HepG2 (cell line): ENCODE data around the gene SHANK2. TPM values are rescaled to one million over a fixed set of nuclear protein-coding genes. Genes with fewer than 3 reads are reported as not detected.

ENCODE experiments used
- ARNT ChIP-seq: fragments of 450-650 bp; IDR thresholded peaks from 2 replicates; pipeline ENCODE4 v1.6.1; 2017
- CREBL2 ChIP-seq: sonication (generic); formaldehyde crosslinking; IDR thresholded peaks from 2 replicates; pipeline ENCODE4 v1.8.1; 2023; ENCODE audit warnings: missing genetic modification reagents, mild to moderate bottlenecking, borderline replicate concordance
- GATA4 ChIP-seq: sonication (generic); IDR thresholded peaks from 2 replicates; pipeline ENCODE4 v1.6.1; 2016; ENCODE audit warnings: antibody characterized with exemption, low read depth, borderline replicate concordance
- HOXD1 ChIP-seq: sonication (generic); formaldehyde crosslinking; IDR thresholded peaks from 2 replicates; pipeline ENCODE4 v1.5.0; 2020; ENCODE audit warnings: missing genetic modification reagents
- ISL2 ChIP-seq: sonication (generic); formaldehyde crosslinking; IDR thresholded peaks from 2 replicates; pipeline ENCODE4 v1.5.0; 2020; ENCODE audit warnings: missing genetic modification reagents
- KAT7 ChIP-seq: IDR thresholded peaks from 2 replicates; pipeline ENCODE4 v1.6.1; 2018; ENCODE audit warnings: borderline replicate concordance, missing compliant biosample characterization
- MAFG ChIP-seq: sonication (generic); formaldehyde crosslinking; IDR thresholded peaks from 2 replicates; pipeline ENCODE4 v1.5.1; 2020; ENCODE audit warnings: mild to moderate bottlenecking, missing genetic modification reagents
- NFIC ChIP-seq: IDR thresholded peaks from 2 replicates; pipeline ENCODE4 v1.6.1; 2012; ENCODE audit warnings: mild to moderate bottlenecking, low read length, inconsistent platforms
- SIN3A ChIP-seq: IDR thresholded peaks from 2 replicates; pipeline ENCODE4 v1.6.1; 2011; ENCODE audit warnings: low read depth, mild to moderate bottlenecking, control low read depth, low read length, borderline replicate concordance
- SRSF1 ChIP-seq: fragments of 200-400 bp; formaldehyde crosslinking; optimal IDR thresholded peaks from 2 replicates; pipeline ENCODE3; 2017; ENCODE audit warnings: mild to moderate bottlenecking, low read depth, low read length, moderate library complexity
- SRY ChIP-seq: sonication (generic); formaldehyde crosslinking; IDR thresholded peaks from 2 replicates; pipeline ENCODE4 v1.8.0; 2022; ENCODE audit warnings: mild to moderate bottlenecking, missing genetic modification reagents
- SUZ12 ChIP-seq: fragments of 150-350 bp; IDR thresholded peaks from 2 replicates; pipeline ENCODE4 v1.6.1; 2014; ENCODE audit warnings: low read depth, low read length
- TEAD2 ChIP-seq: sonication (generic); formaldehyde crosslinking; IDR thresholded peaks from 2 replicates; pipeline ENCODE4 v1.9.0; 2021; ENCODE audit warnings: missing genetic modification reagents
- TMF1 ChIP-seq: sonication (generic); formaldehyde crosslinking; IDR thresholded peaks from 2 replicates; pipeline ENCODE4 v1.8.1; 2022; ENCODE audit warnings: low read depth, missing genetic modification reagents
- ZFP36L2 ChIP-seq: sonication (generic); formaldehyde crosslinking; IDR thresholded peaks from 2 replicates; pipeline ENCODE4 v1.4.0; 2020; ENCODE audit warnings: missing genetic modification reagents
- ZNF24 ChIP-seq: fragments of 450-650 bp; IDR thresholded peaks from 2 replicates; pipeline ENCODE4 v1.6.1; 2017; ENCODE audit warnings: antibody characterized with exemption, mild to moderate bottlenecking
- ZNF34 ChIP-seq: sonication (generic); formaldehyde crosslinking; IDR thresholded peaks from 2 replicates; pipeline ENCODE4 v1.4.0; 2020; ENCODE audit warnings: mild to moderate bottlenecking, missing genetic modification reagents, borderline replicate concordance
- ZNF691 ChIP-seq: sonication (generic); formaldehyde crosslinking; IDR thresholded peaks from 2 replicates; pipeline ENCODE4 v1.4.0; 2020; ENCODE audit warnings: missing genetic modification reagents, low read depth, mild to moderate bottlenecking, borderline replicate concordance
- ZUFSP ChIP-seq: sonication (generic); formaldehyde crosslinking; IDR thresholded peaks from 2 replicates; pipeline ENCODE4 v1.9.0; 2021; ENCODE audit warnings: missing genetic modification reagents, mild to moderate bottlenecking, borderline replicate concordance
- polyA plus RNA-seq, 8 experiments: library from polyadenylated mRNA; depleted of rRNA in 3 of 8; stranded (reverse) in 7 of 8; unstranded in 1 of 8; fragments of >200 nt; fragmentation: Illumina TruSeq in 4 of 8; extraction: Trizol in 4 of 8; gene quantifications; 2 replicates each; pipeline versions ENCODE4 v1.2.1 to v1.2.3, GENCODE V29; 2011 to 2016; ENCODE audit warnings: low read depth in 4 of 8, missing spikeins in 1 of 8, mixed read lengths in 1 of 8; ENCODE audit not compliant: insufficient read depth in 1 of 8
- total RNA-seq, 5 experiments: library from RNA; depleted of rRNA; stranded (reverse); fragments of >200 nt; fragmentation: Illumina TruSeq; extraction: Trizol; gene quantifications; 2 replicates each; pipeline ENCODE4 v1.2.3, GENCODE V29; 2016; ENCODE audit warnings: low read depth in 1 of 5
- TF ChIP-seq, protein P1 (sequence below): sonication (generic); formaldehyde crosslinking; IDR thresholded peaks from 2 replicates; pipeline ENCODE4 v1.5.0; 2020; ENCODE audit warnings: mild to moderate bottlenecking, missing genetic modification reagents
- TF ChIP-seq, protein P2 (sequence below): sonication (generic); formaldehyde crosslinking; IDR thresholded peaks from 2 replicates; pipeline ENCODE4 v1.8.1; 2022; ENCODE audit warnings: low read depth, mild to moderate bottlenecking, missing genetic modification reagents

Gene SHANK2
- total and polyA plus RNA-seq, 2 of the 13 experiments (the other 11 are each of a cell fraction or from before 2014, with no cell fraction given): 10.2 to 13.0 TPM

GRCh38 chr11:71251761-71252268 is 562 bp downstream of the SHANK2 start (continued):
- TF ChIP-seq HOXD1 (CRISPR knock-in tag) (no peak), NFIC (no peak), ZUFSP (CRISPR knock-in tag) (no peak), ISL2 (CRISPR knock-in tag) (no peak), GATA4 (0 out of 2 replicates have a peak, but pooled peaks have one; percentile 9), SRY (CRISPR knock-in tag) (peak; percentile 36; the same call in 1 of the 2 replicates), MAFG (no peak), ZNF34 (CRISPR knock-in tag) (no peak), TEAD2 (CRISPR knock-in tag) (no peak), SUZ12 (no peak), KAT7 (CRISPR knock-in tag) (no peak), ZFP36L2 (CRISPR knock-in tag) (no peak), ZNF24 (no peak), SRSF1 (no peak), ARNT (no peak), SIN3A (no peak), TMF1 (CRISPR knock-in tag) (no peak), ZNF691 (no peak), CREBL2 (CRISPR knock-in tag) (no peak)
- TF ChIP-seq, protein P1, sequence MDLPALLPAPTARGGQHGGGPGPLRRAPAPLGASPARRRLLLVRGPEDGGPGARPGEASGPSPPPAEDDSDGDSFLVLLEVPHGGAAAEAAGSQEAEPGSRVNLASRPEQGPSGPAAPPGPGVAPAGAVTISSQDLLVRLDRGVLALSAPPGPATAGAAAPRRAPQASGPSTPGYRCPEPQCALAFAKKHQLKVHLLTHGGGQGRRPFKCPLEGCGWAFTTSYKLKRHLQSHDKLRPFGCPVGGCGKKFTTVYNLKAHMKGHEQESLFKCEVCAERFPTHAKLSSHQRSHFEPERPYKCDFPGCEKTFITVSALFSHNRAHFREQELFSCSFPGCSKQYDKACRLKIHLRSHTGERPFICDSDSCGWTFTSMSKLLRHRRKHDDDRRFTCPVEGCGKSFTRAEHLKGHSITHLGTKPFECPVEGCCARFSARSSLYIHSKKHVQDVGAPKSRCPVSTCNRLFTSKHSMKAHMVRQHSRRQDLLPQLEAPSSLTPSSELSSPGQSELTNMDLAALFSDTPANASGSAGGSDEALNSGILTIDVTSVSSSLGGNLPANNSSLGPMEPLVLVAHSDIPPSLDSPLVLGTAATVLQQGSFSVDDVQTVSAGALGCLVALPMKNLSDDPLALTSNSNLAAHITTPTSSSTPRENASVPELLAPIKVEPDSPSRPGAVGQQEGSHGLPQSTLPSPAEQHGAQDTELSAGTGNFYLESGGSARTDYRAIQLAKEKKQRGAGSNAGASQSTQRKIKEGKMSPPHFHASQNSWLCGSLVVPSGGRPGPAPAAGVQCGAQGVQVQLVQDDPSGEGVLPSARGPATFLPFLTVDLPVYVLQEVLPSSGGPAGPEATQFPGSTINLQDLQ (CRISPR knock-in tag): no peak
- TF ChIP-seq, protein P2, sequence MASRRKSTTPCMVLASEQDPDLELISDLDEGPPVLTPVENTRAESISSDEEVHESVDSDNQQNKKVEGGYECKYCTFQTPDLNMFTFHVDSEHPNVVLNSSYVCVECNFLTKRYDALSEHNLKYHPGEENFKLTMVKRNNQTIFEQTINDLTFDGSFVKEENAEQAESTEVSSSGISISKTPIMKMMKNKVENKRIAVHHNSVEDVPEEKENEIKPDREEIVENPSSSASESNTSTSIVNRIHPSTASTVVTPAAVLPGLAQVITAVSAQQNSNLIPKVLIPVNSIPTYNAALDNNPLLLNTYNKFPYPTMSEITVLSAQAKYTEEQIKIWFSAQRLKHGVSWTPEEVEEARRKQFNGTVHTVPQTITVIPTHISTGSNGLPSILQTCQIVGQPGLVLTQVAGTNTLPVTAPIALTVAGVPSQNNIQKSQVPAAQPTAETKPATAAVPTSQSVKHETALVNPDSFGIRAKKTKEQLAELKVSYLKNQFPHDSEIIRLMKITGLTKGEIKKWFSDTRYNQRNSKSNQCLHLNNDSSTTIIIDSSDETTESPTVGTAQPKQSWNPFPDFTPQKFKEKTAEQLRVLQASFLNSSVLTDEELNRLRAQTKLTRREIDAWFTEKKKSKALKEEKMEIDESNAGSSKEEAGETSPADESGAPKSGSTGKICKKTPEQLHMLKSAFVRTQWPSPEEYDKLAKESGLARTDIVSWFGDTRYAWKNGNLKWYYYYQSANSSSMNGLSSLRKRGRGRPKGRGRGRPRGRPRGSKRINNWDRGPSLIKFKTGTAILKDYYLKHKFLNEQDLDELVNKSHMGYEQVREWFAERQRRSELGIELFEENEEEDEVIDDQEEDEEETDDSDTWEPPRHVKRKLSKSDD (CRISPR knock-in tag): no peak
